ENCODE results near the gene SLC51A.
A peak's percentile ranks its signal among the peaks of the same experiment; 100 is the strongest.

SLC51A gene

GRCh38 chr3:196192524-196193051, 23.7 kb upstream of the SLC51A start:
- no peak overlapping the region for H3K9ac ChIP-seq

GRCh38 chr3:196193133-196193735, 23.1 kb upstream of the SLC51A start:
- H3K9ac ChIP-seq, result no peak overlapping the region
- H3K36me3 ChIP-seq (ENCODE audit: control insufficient read depth, insufficient read depth, low read length), result no peaks in the 10 kb centered on the region
- no peak overlapping the region for H3K4me2 ChIP-seq (ENCODE audit: low read length)
- no peaks in the 10 kb centered on the region for H3K79me2 ChIP-seq
- no peak overlapping the region for H3K27ac ChIP-seq
- H3K4me3 ChIP-seq (ENCODE audit: low read depth, low read length), result no peak overlapping the region
- no peak for TF ChIP-seq CTCF (IDR thresholded peaks at IDR 0.05)
- no peaks in the 10 kb centered on the region for H3K4me1 ChIP-seq
- H2AFZ ChIP-seq, result no peak overlapping the region
- no peaks in the 10 kb centered on the region for H3K27me3 ChIP-seq (ENCODE audit: control insufficient read depth, insufficient read depth, low read length)
- no peaks in the 10 kb centered on the region for H3K9me3 ChIP-seq (ENCODE audit: control insufficient read depth, low read length)

More at GRCh38 chr3:196192524-196193051, 23.7 kb upstream of the SLC51A start:
- Histone ChIP-seq H3K4me3 (ENCODE audit: low read depth, low read length) (no peak overlapping the region), H2AFZ (peak overlapping the region; percentile 38), H3K27ac (no peak overlapping the region), H3K79me2 (no peaks in the 10 kb centered on the region), H3K4me1 (no peaks in the 10 kb centered on the region), H3K9me3 (ENCODE audit: control insufficient read depth, low read length) (no peaks in the 10 kb centered on the region), H3K4me2 (ENCODE audit: low read length) (no peak overlapping the region), H3K36me3 (ENCODE audit: control insufficient read depth, insufficient read depth, low read length) (no peaks in the 10 kb centered on the region), H3K27me3 (ENCODE audit: control insufficient read depth, insufficient read depth, low read length) (no peaks in the 10 kb centered on the region)
- no peak for TF ChIP-seq CTCF (IDR thresholded peaks at IDR 0.05)

GRCh38 chr3:196193736-196194541, 22.4 kb upstream of the SLC51A start:
- no peak overlapping the region for H3K4me2 ChIP-seq (ENCODE audit: low read length)
- H3K9me3 ChIP-seq (ENCODE audit: control insufficient read depth, low read length), result no peaks in the 10 kb centered on the region
- H3K36me3 ChIP-seq (ENCODE audit: control insufficient read depth, insufficient read depth, low read length), result no peaks in the 10 kb centered on the region
- H3K9ac ChIP-seq, result no peak overlapping the region
- no peaks in the 10 kb centered on the region for H3K4me1 ChIP-seq
- TF ChIP-seq CTCF (IDR thresholded peaks at IDR 0.05), result no peak
- no peaks in the 10 kb centered on the region for H3K79me2 ChIP-seq
- H3K27me3 ChIP-seq (ENCODE audit: control insufficient read depth, insufficient read depth, low read length), result no peaks in the 10 kb centered on the region
- H2AFZ ChIP-seq, result no peak overlapping the region
- no peak overlapping the region for H3K27ac ChIP-seq
- H3K4me3 ChIP-seq (ENCODE audit: low read depth, low read length), result no peak overlapping the region

- Histone ChIP-seq H3K4me1 (no peaks in the 10 kb centered on the region), H3K9me3 (ENCODE audit: control insufficient read depth, low read length) (no peaks in the 10 kb centered on the region), H3K79me2 (no peaks in the 10 kb centered on the region), H3K27me3 (ENCODE audit: control insufficient read depth, insufficient read depth, low read length) (no peaks in the 10 kb centered on the region), H3K4me3 (ENCODE audit: low read depth, low read length) (no peak overlapping the region), H3K36me3 (ENCODE audit: control insufficient read depth, insufficient read depth, low read length) (no peaks in the 10 kb centered on the region), H3K4me2 (ENCODE audit: low read length) (no peak overlapping the region), H2AFZ (no peak overlapping the region), H3K9ac (no peak overlapping the region), H3K27ac (no peak overlapping the region)
- no peak for TF ChIP-seq CTCF (IDR thresholded peaks at IDR 0.05)
Observed at GRCh38 chr3:196194542-196194915, 21.8 kb upstream of the SLC51A start.

Data from parathyroid adenoma (tissue), 2 donors.